ENCODE measurements around the gene AQP5.

DNA sequence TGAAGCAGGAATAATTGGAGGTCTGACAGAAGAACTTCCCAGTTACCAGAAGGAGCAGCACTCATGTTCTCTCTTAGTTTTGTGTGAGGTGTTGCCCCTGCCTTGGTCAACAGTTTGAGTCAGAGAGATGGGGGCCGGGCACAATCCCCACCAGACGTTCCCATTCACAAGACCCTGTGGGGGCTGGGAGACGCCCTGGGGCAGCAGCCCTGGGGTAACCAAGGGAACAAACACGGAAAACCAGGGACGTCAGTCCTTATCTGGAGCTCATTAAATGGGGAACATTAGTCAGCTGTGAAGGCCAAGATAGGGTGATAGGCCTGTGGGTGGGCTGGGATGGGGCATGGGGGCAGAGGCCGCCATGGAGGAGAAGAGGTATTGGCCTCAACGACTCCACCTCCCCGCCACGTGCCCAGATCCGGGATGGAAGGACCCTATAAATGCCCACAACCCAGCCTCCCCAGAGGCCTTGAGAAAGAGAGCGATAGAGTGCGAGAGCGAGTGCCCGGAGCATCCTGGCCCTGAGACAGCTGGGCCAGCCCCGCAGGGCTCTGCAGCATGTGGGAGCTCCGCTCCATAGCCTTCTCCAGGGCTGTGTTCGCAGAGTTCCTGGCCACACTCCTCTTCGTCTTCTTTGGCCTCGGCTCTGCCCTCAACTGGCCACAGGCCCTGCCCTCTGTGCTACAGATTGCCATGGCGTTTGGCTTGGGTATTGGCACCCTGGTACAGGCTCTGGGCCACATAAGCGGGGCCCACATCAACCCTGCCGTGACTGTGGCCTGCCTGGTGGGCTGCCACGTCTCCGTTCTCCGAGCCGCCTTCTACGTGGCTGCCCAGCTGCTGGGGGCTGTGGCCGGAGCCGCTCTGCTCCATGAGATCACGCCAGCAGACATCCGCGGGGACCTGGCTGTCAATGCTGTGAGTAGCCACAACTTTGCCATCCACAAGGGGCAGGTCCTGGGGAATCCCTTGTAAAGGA, 11.1 kb upstream of the AQP5 start, which contains the start of gene AQP2:
- TF ChIP-seq TAF1 (IDR thresholded peaks at IDR 0.05; ENCODE audit: low read depth, low read length) (no peak), EP300 (IDR thresholded peaks at IDR 0.05; ENCODE audit: borderline replicate concordance in 1 of 2, low read depth in 2 of 2, low read length in 2 of 2) (no peak), SP2 (IDR thresholded peaks at IDR 0.05; ENCODE audit: low read length) (no peak), ZNF274 (IDR thresholded peaks at IDR 0.05; ENCODE audit: borderline replicate concordance, extremely low read depth, low read length) (no peak), RAD21 (IDR thresholded peaks at IDR 0.05 in 1 of 2, conservative IDR thresholded peaks at IDR 0.05 in 1 of 2; ENCODE audit: low read depth in 2 of 2, low read length in 2 of 2) (no peak)
- TF ChIP-seq, protein P1, sequence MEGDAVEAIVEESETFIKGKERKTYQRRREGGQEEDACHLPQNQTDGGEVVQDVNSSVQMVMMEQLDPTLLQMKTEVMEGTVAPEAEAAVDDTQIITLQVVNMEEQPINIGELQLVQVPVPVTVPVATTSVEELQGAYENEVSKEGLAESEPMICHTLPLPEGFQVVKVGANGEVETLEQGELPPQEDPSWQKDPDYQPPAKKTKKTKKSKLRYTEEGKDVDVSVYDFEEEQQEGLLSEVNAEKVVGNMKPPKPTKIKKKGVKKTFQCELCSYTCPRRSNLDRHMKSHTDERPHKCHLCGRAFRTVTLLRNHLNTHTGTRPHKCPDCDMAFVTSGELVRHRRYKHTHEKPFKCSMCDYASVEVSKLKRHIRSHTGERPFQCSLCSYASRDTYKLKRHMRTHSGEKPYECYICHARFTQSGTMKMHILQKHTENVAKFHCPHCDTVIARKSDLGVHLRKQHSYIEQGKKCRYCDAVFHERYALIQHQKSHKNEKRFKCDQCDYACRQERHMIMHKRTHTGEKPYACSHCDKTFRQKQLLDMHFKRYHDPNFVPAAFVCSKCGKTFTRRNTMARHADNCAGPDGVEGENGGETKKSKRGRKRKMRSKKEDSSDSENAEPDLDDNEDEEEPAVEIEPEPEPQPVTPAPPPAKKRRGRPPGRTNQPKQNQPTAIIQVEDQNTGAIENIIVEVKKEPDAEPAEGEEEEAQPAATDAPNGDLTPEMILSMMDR (IDR thresholded peaks at IDR 0.05; ENCODE audit: control extremely low read depth in 1 of 3, insufficient read depth in 1 of 3, low read depth in 1 of 3, low read length in 3 of 3) = no peak
- TF ChIP-seq, protein P2, sequence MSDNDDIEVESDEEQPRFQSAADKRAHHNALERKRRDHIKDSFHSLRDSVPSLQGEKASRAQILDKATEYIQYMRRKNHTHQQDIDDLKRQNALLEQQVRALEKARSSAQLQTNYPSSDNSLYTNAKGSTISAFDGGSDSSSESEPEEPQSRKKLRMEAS (IDR thresholded peaks at IDR 0.05) = no peak
- TF ChIP-seq, protein P3, sequence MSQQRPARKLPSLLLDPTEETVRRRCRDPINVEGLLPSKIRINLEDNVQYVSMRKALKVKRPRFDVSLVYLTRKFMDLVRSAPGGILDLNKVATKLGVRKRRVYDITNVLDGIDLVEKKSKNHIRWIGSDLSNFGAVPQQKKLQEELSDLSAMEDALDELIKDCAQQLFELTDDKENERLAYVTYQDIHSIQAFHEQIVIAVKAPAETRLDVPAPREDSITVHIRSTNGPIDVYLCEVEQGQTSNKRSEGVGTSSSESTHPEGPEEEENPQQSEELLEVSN (IDR thresholded peaks at IDR 0.05) = no peak

All from H1 (cell line).